GM18511 (cell line): ENCODE data around the gene IRF6.

Experiments used
- ATAC-seq: cut with Tn5 transposase; IDR thresholded peaks from one replicate; pipeline ENCODE4 v1.9.1; 2021; ENCODE audit warnings: mild to moderate bottlenecking, moderate library complexity; ENCODE audit not compliant: unreplicated experiment

Gene IRF6

DNA sequence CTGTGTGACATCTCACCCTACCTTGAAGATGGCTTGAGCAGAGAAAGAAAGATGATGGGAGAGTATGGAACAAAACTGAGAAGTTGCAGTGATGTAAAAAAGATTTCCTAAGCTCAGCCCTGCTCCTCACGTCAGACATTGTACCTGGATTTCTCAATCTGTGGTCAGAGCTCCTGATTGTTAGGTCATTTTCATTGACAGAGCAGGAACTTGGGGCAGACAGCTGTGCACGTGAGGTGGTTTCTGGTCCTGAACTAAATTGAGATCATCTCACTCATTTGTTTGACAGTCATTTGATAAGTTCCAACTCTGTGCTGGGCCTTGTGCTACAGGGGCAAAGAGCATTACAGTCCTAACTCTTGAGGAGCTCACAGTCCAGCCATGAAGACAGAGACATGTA is 39.9 kb downstream of the IRF6 start:
- ATAC-seq: no peak

DNA sequence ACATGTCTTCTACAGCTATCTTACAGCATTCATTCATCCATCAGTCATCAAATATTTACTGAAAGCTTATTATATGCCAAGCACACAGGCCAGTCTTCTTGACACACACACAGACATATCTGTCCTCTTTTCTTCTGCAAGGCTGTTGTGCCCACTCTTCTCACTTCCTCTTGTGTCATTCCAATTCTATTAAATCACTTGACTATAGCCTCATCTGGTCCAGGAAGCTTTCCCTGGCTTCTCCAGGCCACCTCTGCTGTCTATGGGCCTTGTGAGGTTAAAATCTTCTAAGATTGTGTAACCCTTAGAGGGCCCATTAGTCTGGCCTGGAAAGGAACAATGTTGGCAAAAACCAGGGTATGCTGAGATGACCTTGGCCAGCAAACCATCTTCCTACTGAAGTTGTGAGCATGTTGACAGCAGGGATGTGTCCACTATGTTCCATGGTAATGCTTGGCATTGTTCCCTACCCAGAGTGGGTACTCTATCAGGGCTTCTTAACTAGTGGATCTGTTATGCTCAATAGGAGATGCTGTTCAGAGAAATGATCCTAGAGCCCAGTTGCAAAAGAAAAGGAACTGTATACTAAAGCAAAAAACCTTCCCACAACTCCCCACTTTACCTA is 44.8 kb downstream of the IRF6 start:
- no peak for ATAC-seq

DNA sequence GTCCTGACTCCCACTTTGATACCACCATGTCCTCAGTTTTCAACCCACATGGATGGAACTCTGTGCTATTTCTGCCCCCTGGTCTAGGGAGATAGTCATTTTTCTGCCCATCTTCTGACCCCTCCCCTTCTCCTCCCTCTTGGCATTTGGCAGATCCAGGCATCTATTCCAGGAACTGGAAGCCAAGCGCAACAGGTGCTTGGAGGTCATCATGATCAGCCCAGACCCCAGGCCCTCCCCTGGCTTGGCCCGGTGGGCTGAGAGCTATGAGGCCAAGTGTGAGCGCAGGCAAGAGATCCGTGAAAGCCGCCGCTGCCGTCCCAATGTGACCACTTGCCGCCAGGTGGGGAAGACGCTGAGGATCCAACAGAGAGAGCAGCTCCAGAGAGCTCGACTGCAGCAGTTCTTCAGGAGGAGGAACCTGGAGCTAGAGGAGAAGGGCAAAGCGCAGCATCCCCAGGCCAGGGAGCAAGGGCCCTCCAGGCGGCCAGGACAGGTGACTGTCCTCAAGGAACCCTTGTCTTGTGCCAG is 46.0 kb downstream of the IRF6 start:
- ATAC-seq: no peak

DNA sequence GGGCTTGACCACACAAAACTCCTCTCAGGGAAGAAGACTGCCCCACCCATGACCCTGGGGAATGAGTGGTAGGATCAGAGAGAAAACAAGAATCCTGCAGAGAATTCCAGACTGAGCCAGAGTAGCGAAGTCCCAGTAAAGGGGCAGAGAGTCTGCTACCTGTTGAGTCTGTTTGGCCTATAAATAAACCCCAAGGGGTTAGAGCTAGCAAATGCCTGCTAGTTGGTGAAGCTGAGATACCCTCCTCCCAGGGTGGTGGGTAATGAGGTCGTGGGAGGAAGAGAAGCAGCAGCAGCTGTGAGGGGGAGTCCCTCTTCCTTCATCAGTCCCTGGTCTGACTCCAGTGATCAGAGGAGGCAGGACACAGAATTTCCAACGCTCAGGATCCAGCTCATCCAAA is 47.5 kb downstream of the IRF6 start:
- no peak for ATAC-seq

DNA sequence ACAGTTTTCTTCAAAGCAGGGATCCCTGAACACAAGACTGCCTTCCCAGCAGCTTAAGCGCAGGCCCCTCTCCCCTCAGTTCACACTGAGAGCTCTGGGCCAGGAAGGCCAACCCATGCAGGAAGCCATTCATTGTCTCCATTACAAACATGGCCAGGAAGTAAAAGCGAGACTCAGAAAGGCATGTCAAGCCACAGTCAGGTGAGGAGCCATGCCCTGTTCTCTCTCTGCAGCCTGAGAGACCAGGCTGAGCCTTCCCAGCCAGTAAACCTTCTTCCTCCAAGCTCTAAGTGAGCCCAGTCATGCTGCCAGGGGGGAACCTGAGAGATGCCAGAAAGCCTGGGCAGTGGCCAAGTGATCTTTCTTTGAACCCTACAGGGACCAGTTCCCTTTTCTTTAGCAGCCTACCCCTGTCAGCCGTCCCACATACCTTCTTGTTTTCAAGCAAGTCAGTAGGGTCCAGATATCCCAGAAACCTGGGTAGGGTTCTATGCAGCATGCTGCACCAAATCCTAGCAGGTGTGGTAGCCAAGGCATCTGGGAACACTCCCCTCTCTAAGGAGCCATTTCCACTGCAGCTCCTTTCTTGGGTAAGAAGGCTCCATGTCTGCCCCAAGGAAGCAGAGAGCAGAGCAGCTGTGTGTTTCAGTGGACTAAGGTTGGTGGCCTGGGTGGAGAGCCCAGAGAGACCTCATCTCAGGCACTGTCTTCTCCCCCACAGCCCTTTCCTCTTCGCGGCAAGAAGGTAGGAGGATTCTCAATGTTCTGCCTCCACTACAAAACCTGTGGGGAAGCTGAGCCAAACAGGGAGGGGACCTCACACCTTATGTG is 49.1 kb downstream of the IRF6 start:
- ATAC-seq: peak; percentile 37

DNA sequence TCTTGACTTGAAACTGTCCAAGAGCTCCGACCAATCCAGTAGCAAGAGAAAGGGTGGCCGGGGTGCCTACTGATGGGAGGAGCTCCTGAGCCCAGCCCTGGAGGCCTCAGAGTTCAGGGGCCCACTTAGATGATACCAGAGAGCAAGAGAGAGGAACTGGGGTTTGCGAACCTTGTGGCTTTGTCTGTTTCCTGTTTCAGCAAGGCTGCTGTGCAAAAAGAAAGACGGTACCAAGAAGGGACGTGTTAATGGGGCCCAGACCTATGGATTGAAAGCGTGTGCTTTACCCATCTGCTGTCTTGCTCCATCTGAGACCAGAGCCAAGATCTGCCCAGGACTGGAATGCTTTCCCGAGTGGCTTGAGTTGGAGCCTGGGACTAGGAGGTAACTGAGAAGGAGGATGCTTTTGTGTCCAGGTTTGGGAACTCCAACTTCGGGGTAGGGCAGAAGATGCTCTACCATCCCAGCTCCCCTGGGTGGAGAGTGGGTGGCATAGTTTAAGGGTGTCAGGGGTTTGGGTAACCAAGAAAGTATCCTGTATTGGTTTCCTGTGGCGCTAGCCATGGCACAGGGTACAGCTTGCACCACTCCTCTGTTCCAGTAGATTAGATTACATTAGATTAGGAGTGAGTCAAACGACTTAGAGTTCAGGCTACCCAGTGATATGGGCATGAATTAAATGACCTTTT is 49.9 kb downstream of the IRF6 start, which contains the start of gene TRAF3IP3:
Gene TRAF3IP3 (plus strand): TSS at position 128 of the 689 bp plus-strand sequence. CDS start 3,987 bp downstream, outside the sequence.
- peak; percentile 75 for ATAC-seq

DNA sequence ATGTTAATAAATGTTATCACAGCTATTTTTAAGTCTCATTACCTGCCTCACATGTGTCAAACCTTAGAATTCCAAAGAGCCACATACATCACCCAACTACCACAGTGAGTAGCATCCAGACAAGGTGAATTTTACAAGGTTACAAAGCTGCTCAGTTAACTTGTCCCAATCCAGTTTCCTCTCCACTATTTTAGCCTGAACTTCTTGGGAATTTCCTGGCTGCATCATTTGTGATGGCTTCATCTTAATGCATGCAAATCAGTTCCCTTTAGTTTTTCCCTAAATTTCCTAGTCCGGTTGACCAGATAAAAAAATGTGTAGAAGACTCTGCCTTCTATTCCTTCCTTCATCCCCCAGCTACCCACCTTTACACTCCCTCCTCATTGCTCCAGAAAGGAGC is 50.7 kb downstream of the IRF6 start:
- no peak for ATAC-seq

DNA sequence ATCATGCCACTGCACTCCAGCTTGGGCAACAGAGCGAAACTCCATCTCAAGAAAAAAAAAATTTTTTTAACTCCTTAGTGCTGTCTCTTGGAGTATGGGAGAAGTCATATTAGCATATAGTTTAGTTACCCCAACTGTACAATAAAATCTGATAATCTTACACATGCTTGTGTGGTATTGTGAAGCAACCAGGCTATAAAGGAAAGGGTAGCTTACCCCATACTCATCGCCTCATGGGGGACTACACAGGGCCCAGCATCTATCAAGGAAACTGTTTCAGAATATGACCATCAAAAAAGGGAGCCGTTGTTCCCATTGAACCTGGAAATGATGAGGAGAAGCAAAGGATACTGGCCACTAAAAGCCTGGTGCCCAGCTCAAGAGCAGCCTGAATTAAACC is 53.1 kb downstream of the IRF6 start:
- no peak for ATAC-seq

DNA sequence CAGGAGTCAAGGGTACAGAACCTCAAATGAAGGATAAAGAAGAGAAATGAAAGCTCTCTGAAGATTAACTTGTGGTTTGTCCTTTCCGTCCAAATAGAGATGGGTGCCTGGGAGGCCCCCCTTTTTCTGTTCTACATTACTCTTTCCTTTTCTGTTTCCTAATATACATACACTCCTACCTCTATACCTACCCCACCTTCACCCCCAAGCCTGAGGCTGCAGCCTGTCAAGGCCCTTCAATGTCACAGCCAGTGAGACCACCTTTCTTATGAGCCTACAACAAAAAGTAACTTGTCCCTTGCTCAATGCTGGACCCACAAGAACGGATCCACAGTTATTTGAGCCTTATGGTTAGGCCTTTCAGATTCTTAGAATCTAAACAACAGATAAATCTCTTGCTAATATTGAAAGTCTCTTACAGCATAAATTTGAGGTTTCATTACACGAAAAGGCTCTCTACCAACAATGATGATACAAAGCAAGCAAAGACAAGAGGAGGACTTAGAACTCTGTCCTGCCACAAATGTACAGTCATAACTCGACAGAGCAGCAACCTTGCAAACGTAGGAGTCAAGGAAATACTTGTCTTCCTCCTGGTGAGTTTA is 54.2 kb downstream of the IRF6 start:
- ATAC-seq: peak; percentile 52

DNA sequence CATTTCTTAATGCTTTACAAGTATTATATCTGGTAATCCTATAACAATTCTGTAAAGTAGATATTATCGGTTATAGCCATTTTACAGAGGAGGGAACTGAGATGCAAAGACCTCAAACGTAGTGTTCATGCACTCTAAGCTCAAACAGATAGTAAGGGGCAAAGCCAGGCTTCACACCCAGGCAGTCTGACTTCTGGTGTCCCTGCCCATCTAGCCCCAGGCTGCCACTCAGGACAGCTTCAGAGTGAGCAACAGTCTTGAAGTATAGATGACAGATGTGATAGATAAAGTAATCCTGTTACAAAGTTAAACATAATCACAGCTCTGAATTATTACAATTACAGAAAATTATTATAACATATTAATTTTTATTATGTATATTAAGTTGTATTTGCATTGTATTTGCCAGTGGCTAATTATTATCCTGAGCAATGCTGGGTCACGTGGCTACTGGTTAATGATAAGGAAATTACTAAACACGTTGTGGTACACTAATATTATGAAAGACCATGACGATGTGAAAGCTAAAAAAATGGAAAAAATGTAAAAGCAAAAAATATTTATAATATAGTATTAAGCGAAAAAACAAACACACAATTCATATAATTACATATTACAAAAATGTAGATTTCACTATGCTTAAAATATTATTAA is 56.1 kb downstream of the IRF6 start:
- ATAC-seq: no peak

DNA sequence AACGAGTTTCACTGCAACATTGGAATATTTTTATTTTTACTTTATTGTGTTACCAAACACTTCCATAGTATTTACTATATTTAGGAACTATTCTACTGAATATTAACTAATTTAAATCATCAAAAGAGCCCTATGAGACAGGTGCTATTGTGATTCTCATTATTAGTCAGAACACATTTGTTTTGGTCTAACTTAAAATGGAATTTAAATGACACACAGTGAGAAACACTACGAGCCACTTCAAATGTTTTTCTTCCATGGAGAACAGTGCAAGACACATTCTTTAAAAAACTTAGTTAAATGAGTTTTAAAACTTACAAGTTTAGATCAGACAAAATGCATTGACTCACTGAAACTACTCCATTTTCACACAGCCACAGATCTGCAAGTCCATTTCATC is 56.7 kb downstream of the IRF6 start:
- ATAC-seq: no peak

DNA sequence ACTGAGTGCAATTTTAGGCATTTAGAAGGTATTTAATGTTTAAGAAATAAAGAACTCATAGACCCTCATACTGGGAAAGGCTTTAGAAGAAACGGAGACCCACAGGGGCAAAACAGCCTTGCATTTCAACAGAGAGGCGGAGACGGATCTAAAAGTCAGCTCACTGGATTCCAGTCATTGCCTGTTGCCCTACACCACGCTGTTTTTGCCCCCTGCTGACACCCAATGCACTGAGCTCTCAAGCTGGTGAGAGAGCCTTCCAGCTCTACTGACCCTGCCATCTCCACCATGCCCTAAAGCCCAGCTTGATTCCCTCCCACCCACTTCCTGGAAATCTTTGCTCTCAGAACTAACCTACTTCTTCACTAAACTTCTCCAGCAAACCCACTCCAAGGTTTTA is 57.3 kb downstream of the IRF6 start:
- no peak for ATAC-seq

DNA sequence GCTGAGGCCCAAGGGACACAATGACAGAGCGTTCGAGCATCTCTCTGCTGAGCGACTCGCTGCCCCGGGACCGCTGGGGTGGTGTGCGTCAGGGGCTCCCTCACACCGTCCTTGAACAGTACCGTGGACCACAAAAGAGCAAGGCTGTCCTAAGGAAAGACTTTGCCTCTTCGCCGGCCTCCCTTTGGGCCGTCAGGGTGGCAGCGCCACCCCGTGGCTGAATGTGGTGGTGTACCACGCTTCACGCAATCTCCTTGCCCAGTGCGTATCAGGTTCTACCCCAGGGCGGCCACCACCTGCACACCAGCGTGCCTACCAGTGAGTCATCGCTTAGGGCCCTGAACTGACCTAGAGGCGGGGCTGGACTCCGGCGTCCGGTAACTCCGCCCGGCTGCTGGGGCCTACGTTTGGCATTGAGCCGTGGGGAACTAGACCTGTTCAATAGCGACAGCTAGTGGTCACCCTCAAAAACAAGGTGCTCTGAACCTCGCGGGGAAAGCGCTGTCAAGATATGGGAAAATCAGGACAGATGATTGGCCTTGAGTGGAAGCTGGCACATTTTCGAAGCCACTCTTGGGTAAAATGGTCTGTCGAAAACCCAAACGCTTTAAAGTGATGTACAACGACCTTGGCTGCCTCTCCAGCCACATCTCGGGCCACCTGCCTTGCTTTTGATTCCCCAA is 58.2 kb downstream of the IRF6 start:
- ATAC-seq: peak; percentile 77

DNA sequence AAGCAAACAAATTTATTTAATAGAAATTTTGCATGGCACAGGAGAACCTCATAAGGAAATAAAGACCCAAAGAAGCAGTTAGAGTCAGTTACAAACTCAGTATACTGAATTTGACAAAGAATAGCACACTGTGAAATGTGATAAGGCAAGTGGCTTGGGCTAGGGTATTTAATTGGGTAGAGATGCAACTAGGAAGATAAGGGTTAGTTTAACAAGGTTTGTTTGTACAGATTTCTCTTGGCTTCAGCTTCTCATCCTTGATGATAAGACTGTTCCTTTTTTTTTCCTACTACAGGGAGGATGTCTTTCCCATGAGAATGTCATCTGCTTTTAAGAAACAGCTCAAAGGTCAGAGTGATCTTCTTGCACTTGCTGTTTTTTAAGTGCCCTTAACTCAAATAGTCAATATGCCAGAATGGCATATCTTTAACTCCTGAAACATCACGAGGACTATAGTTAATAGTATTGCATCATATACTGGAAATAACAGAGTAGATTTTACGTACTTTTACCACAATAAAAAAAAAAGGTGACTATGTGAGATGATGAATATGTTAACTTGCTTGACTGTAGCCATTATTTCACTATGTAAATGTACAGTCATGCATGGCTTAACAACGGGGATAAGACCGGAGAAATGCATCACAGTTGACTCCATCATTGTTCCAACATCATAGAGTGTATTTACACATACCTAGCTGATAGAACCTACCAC is 59.3 kb downstream of the IRF6 start:
- no peak for ATAC-seq

DNA sequence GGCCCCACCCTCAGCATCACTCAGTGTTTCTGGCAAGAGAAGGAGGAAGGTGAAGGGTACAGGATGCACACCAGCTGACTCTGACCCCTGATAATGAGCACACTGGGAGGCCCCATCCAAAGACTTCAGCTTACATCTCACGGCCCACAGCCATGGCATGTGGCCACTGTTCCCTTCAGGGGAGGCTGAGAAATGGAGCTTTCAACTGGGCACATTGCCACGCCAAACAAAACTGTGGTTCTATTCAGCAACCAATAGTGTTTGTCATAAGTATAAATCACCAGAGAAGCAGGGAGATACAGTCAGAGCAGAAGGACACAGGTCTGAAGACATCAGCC is 62.8 kb downstream of the IRF6 start:
- ATAC-seq: peak; percentile 25

DNA sequence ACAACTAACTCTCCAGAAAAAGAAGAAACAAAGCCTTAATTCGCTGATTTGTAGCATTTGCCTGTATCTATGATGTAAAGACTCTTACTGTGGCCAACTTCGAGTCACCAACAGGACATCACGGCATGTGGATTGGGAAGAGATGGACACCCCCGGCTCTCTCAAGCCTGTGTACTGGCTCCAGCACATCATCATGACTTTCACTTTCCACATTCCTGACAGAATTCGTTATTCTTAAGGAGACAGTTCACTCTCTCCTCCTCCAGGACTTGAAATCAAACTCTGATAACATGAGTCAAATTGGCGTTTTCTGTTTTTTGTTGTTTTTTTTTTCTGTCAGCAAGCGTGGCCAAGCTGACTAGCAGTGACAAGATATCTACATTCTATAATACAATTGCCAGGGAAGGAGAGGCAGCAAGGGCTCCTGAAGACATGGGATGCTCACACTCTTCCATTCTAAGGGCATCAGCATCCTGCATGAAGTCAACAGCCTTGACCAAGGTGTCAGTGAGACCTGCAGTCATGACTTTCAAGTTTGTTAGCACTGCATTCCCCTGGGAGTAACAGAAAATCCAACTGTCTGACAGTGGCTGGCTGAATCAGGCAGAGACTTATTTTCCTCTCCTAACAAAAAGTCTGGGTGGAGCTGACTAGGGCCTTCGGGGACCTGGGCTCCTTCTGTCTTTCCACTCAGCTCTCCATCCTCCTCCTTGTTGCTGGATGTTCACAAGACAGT is 63.4 kb downstream of the IRF6 start:
- no peak for ATAC-seq

DNA sequence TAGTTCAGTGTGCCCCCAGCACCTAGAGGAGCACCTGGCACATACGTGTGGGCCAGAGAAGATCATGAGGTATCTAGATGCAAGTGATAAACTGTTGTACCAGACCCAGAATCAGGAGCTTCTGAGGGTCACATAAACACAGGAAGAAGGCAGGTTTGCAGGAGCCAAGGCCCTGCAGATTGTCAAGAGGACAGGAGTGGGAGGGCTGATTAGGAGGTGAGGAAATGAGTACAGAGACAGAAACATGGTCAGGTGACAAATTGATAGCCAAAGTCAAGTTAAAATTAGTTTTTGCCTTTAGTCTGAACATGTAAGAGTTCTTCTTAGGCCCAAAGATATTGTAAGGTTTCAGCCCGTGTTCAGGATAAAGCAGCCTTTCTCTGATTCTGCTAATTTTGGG is 64.1 kb downstream of the IRF6 start:
- no peak for ATAC-seq

DNA sequence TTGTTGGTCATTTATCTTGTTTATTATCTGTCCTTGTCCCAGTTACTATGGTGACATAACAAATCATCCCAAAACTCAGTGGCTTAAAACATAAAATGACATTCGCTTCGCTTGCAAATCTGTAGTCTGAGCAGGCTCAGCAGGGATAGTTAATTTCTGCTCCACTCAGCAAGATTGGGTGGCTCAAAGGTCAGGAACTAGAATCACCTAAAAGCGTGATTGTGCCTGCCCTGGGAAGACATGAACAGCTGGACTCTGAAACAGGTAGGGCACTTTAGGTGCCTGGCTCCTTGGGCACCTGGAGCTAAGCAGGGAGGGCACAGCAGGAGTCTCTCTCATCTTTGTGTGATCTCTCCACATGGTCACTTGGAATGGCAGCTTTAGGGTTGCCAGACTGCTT is 64.7 kb downstream of the IRF6 start:
- ATAC-seq: no peak

DNA sequence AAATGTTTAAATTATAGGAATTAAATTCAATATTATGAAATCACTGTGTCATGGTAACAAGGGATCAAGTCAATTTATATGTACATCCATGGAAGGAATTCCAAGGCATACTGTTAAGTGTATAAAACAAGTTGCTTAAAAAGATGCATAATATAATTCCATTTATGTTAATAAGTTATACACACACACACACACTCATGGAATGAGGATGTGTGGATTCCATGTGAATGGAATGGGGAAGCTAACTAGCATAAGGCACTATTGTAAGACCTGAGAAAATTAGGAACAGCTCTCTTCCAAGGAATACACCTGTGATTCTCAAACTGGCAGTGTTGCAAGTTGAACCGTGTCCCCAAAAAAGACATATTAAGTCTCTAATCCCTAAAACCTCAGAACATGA is 67.7 kb downstream of the IRF6 start:
- ATAC-seq: no peak
